NK-92 (cell line): Measurements from ENCODE around the gene GORASP2.

ENCODE experiments used
- DNase-seq: peaks from one replicate; lab custom pipeline; 2025; ENCODE audit not compliant: unreplicated experiment; lab: John Stamatoyannopoulos, UW

Gene GORASP2

DNA sequence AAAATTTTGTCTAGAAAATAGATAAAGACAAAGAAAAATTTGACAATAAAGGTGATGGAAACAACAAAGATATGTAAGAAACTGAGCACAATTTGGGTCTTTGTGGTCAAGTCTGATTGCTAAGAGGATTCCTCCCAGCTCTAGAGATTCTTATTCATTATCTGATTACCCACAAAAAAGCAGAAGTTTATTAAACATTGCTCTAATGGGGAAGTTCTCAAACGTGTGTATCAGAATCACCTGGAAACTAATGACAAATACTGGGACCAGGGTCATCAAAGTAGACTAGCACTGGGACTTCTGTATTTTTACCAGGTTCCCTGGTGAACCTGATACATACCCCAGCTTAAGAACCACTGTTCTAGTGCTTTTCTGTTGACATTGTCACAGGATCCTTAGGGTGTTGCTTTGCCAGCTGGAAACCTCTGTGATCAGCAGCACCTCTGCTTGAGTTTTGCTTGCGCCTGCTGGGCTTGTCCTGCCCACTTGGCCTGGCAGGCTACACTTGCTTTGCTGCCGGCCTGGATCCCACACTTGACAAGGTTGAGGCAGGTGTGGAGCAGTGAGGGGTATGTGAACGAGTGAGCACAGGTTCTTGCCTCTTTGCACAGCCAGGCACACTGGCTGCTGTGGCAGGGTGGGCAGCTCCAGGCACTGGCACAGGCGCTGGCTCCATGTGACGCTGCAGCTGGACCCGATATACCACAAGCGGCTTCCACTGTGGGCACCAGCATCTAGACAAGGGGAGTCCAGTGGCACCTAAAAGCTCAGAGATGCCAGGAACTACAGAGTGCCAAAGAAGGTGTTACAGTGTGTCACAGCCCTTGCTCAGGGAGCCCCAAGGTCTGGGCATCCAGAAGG is 6.2 kb upstream of the GORASP2 start:
- no peak for DNase-seq

DNA sequence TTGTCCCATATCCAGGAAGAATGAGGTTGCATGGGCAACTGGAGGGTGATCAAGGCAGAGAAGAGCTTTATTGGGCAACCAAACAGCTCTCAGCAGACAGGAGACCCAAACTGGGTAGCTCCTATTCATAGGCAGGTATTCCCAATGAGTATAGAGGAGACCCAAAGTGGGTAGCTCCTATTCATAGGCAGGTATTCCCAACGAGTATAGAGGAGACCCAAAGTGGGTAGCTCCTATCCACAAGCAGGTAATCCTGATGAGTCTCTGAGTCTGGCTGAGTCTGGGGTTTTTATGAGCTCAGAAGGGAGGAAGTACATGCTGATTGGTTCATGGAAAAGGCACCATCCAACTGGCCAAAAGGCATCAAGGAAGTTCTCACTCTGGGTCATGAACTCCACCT is 5.3 kb upstream of the GORASP2 start:
- DNase-seq, result no peak

DNA sequence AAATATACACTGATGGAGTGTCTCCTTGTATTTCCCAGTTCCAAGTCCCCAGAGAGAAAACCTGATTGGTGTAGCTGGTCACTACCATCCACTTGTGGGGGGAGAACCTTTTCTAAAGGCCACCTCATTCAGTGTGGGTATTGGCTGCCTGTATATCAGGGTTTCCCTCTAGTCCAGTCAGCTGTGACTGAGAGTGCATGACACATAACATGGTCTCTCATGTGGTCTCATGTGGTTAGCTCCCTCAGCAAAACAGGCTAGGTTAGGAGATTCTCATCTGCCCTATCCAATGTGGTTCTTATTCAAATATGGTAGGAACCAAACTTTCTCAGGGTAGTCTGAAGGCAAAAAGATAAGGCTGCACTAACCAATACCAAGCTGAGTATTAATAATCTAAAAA is 4.1 kb upstream of the GORASP2 start:
- no peak for DNase-seq

DNA sequence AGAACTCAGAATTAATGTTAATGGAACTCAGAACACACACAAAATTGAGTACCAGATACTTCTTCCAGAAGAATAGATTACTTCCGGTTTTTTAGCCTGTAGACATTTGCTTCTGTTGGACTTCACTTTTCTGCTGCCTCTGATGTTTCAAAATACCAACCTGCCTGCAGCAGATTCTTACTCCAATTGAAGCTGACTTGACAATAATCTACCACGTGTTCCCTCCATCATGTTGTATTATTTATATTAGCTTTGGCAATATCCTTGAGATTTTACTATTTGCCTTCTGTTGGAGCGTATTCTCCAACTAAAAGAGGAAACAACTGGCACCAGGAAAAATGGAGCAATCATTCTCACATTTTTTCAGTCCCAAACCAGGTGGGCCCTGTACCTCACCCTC is 3.1 kb upstream of the GORASP2 start:
- no peak for DNase-seq

DNA sequence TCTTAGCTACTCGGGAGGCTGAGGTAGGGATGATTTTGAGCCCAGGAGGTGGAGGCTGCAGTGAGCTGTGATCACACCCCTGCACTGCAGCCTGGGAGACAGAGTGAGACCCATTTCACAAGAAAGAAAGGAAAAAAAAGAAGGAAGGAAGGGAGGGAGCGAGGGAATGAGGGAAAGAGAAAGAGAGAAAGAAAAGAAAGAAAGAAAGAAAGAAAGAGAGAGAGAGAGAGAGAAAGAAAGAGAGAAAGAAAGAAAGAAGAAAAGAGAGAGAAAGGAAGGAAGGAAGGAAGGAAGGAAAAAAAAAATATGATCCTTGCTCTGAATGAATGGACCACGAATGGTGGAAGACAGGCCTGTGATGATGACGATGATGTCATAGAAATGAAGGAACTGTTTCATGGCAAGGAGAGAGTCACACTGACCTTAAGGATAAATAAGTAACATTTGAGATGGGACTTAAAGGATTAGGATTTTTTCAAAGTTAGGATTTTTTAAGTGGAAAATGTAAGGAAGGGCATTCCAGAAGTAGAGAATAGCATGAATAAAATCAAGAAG is 2.2 kb upstream of the GORASP2 start:
- DNase-seq, result no peak

DNA sequence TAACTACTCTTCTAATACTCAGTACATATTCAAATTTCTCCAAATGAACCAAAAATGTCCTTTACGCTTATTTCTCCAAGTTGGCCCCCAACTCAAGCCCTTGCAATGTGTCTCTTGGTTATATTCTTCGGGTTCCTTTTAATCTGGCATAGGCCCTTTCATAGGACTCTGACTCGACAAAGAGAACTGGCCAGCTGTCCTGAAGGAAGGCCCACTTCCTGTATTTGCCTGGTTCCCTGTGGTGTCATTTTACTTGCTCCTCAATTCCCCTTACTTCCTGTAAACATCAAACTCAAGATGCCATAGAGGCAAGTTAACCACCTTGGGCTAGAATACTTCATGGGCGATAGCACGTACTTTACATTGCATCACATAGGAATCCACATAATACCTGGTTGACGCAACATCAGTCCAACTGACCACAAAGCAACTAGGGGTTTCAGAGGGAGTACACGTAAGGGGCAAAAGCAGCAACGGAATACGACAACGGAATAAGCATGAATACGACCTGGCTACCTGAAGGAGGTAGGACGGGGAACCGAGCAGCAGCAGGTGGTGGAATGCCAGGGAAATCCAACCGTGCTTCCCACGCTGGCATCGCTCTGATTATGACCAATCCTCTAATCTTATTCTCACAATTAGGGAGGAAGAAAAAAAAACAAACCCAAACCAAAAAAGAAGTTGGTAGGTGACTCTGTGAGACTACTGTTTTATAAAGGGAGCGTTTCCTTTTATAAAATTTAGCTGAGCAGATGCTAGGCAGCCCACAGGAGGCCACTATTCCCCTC is 823 bp upstream of the GORASP2 start:
- DNase-seq, result no peak

DNA sequence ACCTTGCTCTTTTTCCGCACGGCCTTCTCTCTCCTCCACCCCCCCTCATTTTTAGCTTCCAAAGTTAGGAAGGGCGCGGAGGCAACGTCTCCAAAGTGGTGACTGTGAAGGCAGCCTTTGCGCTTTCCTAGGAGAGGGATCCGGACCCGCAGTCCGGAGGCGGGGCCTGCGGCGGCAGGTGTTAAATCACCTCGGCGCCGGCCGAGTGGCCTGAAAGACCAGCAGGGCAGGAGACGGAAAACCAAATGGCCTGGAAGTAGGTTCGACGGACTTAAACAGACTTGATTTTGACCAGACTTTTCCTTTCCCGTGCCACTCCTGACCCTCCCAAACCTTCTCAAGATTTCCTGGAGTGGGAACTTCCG is 615 bp downstream of the GORASP2 start:
- DNase-seq, result no peak

DNA sequence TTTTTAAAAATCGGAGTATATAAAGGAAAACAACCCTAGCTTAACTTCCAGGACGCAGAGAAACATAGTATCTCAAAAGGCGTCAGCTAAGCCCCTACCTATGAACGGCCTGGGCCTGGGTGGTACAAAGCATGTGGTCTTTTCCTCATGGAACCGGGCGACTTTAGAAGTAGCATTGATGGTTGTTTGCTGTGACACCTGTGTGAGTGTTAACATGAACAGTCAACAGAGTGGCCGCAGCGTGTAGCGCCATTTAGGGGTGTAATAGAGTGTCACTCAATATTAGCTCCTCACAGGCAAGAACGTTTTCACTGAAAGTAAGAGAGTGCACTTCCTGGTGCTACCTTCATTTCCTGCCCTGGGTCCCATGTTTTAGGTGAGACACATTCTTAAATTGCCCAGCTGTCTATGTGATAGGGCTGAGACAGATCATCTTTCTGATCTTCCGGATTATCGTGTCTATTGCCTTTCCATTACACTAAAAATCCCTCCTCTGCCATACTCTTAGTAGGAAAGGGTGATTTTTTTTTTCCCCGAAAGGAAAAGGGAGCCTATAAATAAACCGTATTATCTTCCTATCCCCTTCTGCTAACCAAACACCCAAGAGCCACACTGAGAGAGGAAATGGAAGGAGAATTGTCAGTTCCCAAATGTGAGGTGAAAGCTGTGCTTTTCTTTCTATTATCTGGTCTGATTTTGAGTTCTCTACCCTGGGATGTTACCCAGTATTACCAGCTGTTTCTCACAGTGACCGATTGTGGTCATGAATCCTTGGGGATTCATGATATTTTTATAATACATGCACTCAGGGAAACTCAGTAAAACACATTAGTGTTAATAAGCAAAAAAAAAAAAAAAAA is 1.3 kb downstream of the GORASP2 start:
- no peak for DNase-seq

DNA sequence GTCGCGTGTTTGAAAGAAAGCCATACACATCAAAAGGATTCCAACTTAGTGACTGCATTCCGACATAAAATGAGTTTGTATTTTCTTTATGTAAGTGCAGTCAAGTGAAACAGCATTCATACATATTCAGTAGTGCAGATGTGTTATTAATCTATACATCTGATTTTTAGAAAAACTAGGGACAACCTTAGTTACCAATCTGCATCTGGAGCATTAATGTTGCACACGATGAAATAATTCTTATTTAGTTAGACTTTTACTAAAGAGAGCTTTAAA is 1.9 kb downstream of the GORASP2 start:
- no peak for DNase-seq

DNA sequence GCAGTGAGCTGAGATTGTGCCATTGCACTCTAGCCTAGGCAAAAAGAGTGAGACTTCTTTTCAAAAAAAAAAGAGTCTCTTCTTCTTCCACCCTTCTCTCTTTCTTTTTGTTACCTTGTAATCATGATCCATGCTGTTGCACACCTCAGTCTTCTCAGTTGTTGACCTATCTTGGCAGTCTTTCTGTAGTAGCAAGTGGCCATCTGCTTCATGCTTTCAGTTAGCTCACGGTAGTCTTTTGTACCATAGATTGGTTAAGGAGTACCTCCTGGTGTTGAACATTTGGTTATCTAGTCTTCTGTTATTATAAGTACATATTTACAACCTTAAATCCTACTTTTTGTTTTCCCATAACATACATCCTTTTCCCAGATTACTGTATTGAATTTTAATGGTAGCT is 3.1 kb downstream of the GORASP2 start:
- no peak for DNase-seq

DNA sequence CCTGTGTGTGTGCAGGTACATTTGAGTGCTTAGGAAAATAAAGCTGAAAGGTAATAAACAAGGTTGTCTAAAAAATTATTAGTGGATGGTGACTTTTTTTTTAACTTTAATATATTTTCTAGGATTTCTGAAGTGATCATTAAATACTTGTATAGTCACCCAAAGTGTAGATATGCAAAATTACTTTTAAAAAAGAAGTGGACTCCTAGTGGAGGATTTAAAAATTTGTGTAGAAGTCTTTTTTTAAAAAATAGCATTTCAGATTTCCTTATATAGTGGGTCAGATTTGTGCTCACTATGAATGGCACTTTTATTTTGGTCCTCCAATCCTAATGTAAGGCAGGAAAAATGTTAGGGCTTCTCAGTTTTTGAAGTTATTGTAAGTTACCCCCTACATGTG is 3.9 kb downstream of the GORASP2 start:
- DNase-seq, result no peak

DNA sequence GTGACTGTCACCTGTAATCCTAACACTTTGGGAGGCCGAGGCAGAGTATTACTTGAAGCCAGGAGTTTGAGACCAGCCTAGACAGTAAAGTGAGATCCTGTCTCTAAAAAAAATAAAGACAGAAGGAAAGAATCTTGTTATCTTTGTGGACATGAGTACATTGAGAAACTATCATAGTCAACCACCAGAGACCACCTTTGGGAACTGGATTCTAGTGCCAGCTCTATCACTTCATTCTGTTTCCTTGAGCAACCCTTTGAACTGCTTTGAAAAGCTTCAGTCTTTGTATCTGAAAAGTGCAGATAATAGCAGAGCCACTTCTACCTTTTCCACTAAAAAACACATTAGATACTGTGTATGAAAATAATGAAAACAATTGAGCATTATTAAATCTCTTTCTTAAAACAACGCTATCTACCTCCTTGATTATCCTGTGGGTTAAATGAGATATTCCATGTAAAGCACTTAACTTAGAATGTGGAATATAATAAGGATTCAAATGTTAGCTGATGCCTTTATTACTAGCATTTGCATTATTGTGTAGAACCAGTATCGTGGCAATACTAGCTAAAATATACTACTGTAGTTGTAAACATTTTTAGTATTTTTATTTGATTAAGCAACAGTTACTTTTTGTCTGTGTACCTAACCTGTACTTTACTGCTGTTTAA is 8.8 kb downstream of the GORASP2 start:
- DNase-seq, result no peak

DNA sequence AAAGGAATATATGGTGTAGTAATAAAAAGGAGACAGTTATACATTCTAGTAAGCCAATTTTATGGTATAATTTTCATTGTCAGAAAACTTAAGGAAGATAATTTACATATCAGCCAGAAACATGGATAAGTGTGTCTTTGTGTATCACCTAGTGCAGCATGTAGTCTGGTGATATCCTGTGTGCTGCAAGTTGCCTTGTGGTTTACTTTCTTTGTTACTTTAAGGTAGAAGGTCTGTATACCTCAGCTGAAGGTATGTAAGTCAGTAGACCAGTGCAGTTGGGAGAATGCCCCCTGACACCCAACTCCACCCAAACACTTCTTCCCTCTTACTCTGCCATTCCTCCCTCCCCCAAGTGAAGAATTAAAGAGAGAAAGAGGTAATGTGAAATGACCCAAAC is 11.0 kb downstream of the GORASP2 start:
- DNase-seq, result no peak

DNA sequence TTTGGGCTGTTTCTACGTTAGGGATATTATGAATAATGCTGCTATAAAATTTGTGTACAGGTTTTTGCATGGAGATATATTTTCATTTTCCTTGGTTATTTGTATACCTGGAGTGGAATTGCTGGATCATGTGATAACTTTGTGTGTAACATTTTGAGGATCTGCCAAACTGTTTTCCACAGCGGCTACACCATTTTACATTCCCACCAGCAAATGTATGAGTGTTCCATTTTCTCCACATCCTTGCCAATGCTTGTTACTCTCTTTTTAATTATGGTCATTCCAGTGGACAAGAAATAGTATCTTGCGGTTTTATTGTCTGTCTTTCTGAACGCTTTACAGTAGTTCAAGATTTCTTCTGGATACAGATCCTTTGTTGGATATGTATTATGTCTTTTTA is 13.6 kb downstream of the GORASP2 start:
- no peak for DNase-seq

DNA sequence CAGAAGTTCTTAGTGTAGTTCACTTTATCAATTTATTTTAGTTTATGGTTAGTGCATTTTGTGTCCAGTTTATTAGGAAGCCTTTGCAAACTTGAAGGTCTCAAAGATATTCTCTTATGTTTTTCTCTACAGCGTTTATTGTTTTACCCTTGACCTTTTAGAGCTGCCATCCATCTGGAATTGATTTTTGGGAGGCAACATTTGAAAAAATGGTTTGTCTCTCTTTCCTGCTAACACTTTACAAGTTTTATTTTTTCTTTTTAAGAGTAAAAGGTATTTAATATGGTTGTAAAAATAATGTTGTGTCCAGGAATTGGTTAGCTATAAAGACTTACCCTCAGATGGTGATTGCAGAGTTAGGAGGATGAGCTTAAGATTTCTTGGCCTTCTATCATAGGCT is 14.0 kb downstream of the GORASP2 start:
- no peak for DNase-seq

DNA sequence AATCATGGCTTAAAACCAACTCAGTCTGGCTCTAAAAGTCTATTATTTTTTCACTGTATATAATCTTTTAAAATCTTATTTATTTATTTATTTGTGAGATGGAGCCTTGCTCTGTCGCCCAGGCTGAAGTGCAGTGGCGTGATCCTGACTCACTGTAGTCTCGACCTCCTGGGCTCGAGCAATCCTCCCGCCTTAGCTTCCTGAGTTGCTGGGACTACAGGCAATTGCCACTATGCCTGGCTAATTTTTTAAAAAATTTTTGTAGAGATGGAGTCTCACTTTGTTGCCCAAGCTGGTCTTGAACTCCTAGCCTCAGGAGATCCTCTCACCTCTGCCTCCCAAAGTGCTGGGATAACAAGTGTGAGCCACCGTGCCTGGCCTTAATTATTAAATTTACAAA is 14.5 kb downstream of the GORASP2 start:
- no peak for DNase-seq

DNA sequence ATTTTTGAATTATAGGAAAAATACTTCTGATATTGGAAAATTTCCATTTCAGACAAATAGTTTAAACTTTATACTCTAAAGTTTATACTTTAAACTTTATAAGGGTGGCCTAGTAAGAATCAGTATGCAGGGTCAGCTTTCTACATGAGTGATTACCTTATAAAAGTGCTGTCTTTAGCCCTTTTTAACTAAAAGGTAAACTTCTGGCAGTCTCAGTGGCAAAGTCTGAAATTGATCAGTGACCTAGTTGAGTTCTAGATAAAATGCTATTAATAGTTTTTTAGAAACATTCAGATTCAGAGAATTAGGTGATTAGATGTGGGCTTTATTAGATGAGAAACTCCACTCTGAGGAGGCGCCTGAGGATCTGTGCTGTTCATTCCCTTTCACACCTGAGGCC is 15.5 kb downstream of the GORASP2 start:
- no peak for DNase-seq

DNA sequence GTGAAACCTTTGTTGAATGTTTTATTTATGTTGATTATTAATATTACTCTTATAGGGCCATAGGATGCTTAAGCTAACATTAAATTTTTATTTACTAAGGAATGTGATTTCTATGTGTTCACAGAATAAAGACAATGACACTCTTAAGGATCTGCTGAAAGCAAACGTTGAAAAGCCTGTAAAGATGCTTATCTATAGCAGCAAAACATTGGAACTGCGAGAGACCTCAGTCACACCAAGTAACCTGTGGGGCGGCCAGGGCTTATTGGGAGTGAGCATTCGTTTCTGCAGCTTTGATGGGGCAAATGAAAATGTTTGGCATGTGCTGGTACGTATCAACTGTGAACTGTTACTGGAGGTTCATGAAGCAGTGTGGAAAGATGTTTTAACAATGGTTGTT is 20.4 kb downstream of the GORASP2 start:
- no peak for DNase-seq

DNA sequence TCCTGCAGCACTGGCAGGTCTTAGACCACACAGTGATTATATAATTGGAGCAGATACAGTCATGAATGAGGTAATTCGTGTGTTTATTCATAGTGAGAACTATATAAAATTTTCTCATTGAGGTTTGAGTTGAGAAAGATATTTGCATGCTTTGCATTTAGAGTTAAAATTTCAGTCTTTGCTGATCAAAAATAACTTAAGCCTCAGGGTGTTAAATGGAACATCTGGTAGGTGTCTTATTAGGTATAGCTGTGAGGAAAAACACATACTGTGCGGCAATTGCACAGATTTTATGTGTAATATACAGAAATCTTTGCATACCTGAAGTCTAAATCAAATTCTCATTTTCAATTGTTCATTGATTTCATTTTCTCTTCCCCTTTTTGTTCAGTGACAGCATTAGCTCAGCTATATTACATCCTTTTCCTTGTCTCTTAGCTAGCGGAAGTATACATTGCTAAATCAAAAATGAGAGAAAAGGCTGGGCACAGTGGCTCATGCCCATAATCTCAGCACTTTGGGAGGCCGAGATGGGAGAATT is 21.2 kb downstream of the GORASP2 start:
- DNase-seq, result no peak

DNA sequence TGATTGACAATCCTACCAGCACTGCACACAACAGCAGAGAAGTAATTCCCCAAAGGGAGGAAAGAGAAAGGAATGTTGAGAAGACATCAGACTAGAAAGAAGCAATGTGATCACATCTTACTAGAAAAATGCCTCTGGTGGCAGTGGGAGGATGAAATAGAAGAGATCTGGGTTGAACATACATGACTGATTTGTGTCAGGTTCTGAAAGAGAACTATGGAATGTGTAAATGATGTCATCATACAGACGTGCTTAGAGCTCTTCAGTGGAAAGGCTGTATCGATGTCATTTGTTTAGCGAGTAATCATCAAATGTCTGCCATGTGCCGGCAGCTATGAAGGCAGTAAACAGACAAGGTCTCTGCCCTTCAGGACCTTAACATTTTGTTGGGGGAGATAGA is 24.9 kb downstream of the GORASP2 start:
- DNase-seq, result no peak

DNA sequence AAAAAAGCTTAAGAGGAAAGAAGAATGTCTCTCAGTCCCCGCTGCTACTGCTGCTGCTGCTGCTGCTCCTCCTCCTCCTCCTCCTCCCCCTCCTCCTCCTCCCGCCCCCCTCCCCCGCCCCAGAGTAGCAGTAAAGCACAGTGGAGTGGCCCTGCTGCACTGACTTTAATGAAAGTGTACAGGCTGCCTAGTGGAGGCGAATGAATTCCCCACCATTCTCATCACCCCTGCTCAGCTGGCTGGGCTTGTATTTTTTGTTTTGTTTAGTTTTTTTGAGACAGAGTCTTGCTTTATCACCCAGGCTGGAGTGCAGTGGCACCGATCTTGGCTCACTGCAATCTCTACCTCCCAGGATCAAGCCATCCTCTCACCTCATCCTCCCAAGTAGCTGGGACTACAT is 34.3 kb downstream of the GORASP2 start:
- no peak for DNase-seq
